Ovary (tissue), 3 donors: ENCODE results near the gene PHLDB3.

ENCODE experiments used
- CTCF ChIP-seq, 3 donors: fragments of 450-650 bp in 2 of 3; fragments of 200-600 bp in 1 of 3; IDR thresholded peaks; one replicate each; pipeline versions ENCODE4 v1.5.1 to v1.8.0; 2016 to 2022; ENCODE audit warnings: antibody characterized with exemption in 3 of 3, mild to moderate bottlenecking in 1 of 3
- POLR2A ChIP-seq: fragments of 450-650 bp; IDR thresholded peaks from one replicate; pipeline ENCODE4 v1.6.1; 2017; ENCODE audit warnings: antibody characterized with exemption, mild to moderate bottlenecking, moderate library complexity
- donor health status: DM: no; HTN: no; CAD: no.

DNA sequence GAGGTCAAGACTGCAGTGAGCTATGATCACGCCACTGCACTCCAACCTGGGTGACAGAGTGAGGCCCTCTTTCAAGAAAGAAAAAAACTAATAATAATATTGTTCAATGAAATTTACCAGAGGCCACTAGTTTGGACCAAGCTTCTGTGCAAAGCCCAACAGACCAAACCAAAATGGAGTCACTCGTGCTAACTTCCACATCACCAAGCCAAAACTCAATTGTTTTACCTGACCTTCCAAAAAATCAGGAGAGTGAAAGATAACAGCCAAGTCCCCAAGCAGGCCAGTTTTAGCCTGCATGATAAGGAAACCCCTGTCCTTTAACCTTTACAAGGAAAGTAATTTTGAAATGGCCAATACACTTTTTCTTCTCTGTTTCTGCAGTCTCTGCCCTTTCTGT lies 59.1 kb downstream of the PHLDB3 start:
- no peak for TF ChIP-seq CTCF (IDR thresholded peaks at IDR 0.05)
- no peak for TF ChIP-seq POLR2A
